HG02970 (cell line): ENCODE results near the gene TK1.

Experiments used
- ATAC-seq: cut with Tn5 transposase; IDR thresholded peaks from one replicate; pipeline ENCODE4 v1.9.1; 2021; ENCODE audit warnings: mild to moderate bottlenecking, moderate library complexity, moderate number of reproducible peaks; ENCODE audit not compliant: unreplicated experiment, low FRiP score

TK1 gene

DNA sequence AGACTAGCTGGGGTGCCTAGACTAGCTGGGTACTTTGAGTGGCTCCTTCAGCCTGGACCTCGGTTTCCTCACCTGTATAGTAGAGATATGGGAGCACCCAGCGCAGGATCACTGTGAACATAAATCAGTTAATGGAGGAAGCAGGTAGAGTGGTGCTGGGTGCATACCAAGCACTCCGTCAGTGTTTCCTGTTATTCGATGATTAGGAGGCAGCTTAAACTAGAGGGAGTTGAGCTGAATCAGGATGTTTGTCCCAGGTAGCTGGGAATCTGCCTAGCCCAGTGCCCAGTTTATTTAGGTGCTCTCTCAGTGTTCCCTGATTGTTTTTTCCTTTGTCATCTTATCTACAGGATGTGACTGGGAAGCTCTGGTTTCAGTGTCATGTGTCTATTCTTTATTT lies 36.2 kb upstream of the TK1 start:
- no peak for ATAC-seq

DNA sequence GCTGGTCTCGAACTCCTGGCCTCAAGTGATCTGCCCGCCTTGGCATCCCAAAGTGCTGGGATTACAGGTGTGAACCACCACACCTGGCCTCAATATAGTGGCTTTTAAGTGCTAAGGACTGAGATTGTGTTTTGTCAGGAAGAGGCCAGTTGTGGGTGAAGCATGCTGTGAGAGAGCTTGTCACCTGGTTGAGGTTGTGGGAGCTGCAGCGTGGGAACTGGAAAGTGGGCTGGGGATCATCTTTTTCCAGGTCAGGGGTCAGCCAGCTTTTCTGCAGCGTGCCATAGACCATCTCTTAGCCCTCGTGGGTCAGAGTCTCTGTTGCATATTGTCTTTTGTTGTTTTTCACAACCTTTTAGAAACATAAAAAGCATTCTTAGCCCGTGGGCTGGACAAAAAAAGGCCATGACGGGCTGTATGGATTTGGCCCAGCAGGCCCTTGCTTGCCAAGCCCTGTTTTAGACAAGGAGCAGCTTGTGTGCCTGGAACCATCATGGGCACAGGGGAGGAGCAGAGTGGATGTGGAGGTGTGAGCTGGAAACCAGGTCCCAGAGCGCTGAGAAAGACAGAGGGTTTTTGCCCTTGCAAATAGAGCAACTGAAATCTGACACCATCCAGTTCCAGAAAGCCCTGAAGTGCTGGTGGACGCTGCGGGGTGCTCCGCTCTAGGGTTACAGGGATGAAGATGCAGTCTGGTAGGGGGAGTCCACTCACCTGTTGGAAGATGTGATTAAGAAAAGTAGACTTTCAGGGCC lies 32.7 kb upstream of the TK1 start:
- no peak for ATAC-seq

- ATAC-seq = no peak
Observed at GRCh38 chr17:78214706-78215061, 27.8 kb upstream of the TK1 start.

DNA sequence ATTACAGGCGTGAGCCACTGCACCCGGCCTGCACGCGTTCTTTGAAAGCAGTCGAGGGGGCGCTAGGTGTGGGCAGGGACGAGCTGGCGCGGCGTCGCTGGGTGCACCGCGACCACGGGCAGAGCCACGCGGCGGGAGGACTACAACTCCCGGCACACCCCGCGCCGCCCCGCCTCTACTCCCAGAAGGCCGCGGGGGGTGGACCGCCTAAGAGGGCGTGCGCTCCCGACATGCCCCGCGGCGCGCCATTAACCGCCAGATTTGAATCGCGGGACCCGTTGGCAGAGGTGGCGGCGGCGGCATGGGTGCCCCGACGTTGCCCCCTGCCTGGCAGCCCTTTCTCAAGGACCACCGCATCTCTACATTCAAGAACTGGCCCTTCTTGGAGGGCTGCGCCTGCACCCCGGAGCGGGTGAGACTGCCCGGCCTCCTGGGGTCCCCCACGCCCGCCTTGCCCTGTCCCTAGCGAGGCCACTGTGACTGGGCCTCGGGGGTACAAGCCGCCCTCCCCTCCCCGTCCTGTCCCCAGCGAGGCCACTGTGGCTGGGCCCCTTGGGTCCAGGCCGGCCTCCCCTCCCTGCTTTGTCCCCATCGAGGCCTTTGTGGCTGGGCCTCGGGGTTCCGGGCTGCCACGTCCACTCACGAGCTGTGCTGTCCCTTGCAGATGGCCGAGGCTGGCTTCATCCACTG lies 27.3 kb upstream of the TK1 start, which contains the start of gene BIRC5:
Gene BIRC5 (plus strand): TSS at position 238 of the 690 bp plus-strand sequence. CDS start 64 bp downstream, at position 302.
- ATAC-seq = peak; percentile 88

DNA sequence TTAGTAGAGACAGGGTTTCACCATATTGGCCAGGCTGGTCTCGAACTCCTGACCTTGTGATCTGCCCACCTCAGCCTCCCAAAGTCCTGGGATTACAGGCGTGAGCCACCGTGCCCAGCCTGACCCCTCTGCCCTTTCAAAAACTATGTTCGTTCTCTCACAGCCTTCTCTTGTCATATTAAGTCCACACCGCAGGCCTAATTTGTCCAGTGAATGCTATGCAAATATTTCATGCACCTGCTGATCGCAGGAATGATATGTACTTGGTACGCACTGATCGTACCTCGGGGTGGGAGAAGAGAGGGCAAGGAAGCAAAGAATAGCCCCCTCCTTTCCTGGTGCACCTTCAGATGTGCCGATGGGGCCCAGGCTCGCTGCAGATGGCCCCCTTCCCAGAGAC lies 24.2 kb upstream of the TK1 start:
- ATAC-seq = no peak

DNA sequence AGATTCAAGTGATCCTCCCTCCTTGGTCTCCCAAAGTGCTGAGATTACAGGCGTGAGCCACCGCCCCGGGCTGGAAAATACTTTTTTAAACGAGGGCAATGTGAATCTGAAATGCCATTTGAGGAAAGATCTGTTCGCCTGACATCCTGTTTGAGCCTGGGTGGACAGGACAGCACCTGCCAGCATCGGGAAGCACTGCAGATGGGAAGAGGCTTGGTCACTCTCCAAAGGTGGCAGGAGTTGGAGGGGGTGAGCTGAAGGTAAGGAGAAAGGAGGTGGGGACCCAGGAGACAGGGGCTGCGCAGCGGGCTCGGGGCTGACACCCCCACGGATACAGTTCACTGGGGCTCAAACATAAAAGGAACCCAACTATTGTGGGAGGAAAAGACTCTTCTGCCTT lies 23.3 kb upstream of the TK1 start:
- ATAC-seq = no peak

GRCh38 chr17:78208486-78208885 lies 21.6 kb upstream of the TK1 start:
- ATAC-seq = no peak

DNA sequence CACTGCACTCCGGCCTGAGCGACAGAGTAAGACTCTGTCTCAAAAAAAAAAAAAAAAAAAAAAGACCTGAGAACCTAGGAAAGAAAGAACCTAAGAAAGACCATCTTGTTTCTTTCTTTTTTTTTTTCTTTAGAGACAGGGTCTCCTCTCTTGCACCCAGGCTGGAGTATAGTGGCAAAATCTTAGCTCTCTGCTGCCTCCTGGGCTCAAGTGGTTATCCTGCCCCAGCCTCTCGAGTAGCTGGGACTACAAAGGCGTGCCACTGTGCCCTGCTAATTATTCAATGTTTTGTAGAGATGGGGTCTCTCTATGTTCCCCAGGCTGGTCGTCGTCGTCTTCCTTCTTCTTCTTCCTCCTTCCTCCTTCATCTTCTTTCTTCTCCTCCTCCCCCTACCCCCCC lies 19.4 kb upstream of the TK1 start:
- no peak for ATAC-seq

GRCh38 chr17:78205124-78205775 lies 18.4 kb upstream of the TK1 start:
- ATAC-seq = no peak

DNA sequence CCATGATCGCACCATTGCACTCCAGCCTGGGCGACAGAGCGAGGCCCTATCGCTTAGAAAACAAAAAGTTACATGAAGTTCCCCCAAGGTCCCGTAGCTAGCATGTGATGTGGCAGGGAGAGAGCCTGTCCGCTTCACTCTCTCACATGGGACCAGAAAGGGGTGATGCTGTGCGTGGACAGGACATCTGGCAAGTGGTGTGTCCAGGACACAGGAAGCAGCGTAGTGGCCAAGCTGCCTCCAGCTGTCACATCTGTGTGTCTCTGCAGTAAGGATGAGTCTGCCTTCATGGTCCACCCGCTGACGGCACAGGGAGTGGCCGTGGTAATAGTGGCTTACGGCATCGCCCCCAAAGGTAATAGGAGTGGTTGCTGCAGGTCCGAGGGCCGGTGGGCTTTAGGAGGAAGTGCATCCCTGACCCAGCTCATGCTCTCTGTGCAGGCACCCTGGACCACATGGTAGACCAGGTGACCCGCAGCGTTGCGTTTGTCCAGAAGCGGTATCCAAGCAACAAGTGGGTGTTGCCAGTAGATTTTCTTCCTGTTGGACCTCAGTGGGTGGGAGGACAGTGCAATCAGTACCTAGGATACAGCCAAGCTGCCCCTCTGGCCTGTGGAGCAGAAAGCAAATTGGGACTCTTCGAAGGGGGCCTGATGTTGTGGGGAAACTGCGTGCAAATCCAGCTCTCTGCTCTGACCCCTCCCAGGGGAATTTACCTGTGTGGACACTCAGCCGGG lies 17.7 kb upstream of the TK1 start:
- no peak for ATAC-seq

- no peak for ATAC-seq
Observed at GRCh38 chr17:78202666-78203065, 15.8 kb upstream of the TK1 start.

DNA sequence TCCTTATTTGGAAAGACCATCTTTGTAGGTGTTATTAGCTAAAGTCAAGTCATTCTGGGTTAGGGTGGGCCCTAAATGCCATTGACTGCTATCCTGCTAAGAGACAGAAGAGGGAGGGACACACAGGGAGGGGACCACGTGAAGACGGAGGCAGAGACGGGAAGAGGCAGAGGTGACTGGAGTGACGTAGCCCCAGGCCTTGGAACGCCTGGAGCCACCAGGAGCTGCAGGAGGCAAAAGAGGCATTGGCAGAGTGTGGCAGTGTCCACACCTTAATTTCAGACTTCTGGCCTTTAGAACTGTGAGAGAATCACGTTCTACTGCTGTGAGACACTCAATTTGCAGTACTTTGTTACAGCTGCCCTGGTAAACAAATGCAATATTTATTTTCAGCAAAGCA lies 13.6 kb upstream of the TK1 start:
- no peak for ATAC-seq

DNA sequence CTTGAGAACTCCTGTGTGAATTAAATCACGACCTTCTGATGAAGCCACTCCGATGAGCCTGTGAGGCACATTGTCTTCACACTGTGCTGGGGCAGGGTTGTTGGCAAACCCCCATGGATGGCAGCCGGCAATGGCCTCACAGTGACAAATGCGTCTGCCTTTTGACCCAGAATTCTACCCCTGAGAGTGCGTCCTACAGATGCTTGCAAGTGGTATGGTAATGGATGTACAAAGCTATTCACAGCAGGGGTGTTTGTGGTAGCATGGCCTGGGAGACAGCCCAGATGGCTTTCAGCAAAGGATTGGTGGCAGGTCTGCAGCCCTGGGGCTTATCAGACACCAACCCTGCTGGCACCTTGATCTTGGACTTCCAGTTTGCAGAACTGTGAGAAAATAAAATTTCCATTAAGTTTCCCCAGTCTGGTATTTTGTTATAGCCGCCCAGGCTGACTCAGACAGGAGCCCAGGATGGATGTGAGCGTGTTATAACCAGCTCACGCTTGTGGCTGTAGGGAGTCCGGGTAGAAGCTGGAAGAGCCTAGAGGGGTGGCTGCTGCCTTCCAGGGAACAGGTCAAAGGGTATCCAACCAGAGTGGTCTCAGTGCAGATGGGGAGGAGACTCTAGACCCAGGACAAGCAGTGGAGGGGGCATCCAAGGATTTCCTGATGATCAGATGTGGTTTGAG lies 10.4 kb upstream of the TK1 start:
- ATAC-seq = no peak

DNA sequence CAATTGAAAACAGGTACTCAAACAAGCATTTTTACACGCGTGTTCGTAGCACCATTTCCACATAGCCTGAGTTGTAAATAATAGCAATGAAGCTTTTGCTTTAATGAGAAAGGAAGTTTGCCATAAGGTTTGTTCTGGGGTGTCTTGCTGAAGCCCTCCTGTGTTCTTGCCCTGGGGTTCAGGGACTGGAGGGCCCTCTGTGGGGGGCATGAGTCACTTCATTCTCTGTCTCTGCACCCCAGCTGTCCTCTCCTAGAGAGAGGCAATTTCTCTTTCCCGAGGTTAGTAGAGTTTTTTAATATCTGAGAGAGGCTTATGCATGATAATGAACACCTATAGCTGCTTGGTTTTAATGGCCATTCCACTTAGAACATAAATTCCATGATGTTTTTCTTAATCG lies 9.9 kb upstream of the TK1 start:
- no peak for ATAC-seq

- no peak for ATAC-seq
Observed at GRCh38 chr17:78185981-78186691, 716 bp downstream of the TK1 start.

GRCh38 chr17:78184868-78185267 lies 2.0 kb downstream of the TK1 start:
- ATAC-seq = no peak

DNA sequence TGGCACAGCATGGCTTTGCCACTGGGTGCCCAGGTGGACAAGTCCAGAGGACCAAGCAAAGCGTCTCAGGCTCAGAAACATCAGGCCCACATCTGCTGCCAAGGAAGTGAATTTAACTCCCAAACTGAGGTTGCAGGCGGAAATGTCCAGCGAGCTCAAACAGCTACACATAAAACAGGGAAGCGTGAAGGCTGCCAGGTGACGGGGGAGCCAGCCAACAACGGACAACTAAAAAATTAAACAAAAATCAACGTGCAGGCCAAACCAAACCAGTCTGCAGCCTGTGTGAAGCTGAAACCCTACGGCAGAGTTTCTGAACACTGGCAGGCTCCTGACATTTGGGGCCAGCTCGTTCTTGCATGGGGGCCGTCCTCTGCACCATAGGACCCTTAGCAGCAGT lies 2.5 kb downstream of the TK1 start:
- ATAC-seq = no peak

GRCh38 chr17:78183916-78184315 lies 2.9 kb downstream of the TK1 start:
- ATAC-seq = no peak

DNA sequence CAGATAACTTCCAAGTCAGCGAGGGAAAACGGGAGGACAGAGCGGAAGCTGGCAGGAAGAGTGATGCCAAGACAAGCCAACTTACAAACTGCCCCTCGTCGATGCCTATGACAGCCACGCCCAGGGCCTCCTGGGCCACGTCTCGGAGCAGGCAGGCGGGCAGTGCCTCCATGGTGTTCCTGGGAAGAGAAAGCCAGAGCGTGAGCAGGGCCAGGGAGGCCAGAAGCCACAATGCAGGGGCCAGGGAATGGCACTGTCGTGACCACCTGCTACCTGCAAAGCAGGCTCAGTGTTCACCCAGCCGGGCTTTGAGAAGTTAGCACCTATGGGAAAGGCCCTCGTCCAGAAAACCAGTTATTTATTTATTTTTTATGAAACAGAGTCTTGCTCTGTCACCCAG lies 4.3 kb downstream of the TK1 start:
- no peak for ATAC-seq

GRCh38 chr17:78180508-78180907 lies 6.3 kb downstream of the TK1 start:
- ATAC-seq = no peak
